OCI-M2 (cell line): ENCODE measurements around the gene CCM2.

Source experiments
- DNase-seq: peaks from one replicate; lab custom pipeline; 2025; ENCODE audit not compliant: unreplicated experiment; lab: John Stamatoyannopoulos, UW

CCM2 gene

DNA sequence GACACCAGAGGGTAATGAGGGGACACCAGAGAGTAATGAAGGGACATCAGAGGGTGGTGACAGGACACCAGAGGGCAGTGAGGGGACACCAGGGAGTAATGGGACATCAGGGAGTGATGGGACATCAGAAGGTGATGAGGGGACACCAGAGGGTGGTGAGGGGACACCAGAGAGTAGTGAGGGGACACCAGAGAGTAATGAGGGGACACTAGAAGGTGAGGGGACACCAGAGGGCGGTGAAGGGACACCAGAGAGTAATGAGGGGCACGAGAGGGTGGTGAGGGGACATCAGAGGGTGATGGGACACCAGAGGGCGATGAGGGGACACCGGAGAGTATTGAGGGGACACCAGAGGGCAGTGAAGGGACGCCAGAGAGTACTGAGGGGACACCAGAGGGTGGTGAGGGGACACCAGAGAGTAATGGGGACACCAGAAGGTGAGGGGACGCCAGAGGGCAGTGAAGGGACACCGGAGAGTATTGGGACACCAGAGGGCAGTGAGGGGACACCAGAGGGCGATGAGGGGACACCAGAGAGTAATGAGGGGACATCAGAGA is 78.2 kb downstream of the CCM2 start:
- no peak for DNase-seq

DNA sequence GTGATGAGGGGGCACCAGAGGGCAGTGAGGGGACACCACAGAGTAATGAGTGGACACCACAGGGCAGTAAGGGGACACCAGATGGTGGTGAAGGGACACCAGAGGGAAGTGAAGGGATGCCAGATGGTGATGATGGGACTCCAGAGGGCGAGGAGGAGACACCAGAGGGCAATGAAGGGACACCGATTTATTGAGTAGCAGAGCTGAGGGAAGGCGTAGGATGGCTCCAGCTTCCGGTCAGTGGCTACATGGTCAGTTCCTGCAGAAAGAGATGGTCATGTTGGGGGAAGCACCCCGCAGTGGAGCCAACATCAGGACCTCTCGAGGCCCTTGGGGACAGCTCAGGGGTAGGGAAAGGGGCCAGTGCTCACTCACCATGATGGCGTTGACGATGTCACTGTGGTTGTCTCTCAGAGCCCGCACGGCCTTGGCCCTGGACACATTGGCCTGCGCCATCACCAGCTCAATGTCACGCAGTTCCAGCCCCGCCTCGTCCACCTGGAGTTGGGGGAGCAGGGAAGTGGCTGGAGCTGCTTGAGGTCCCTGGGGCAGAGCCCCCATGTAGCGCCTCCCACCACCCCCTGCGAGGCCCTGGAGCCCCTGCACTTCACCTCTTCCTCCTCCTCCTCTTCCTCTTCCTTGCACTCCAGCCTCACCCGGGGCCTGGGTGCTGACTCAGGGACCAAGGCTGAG is 80.4 kb downstream of the CCM2 start:
- DNase-seq = no peak

DNA sequence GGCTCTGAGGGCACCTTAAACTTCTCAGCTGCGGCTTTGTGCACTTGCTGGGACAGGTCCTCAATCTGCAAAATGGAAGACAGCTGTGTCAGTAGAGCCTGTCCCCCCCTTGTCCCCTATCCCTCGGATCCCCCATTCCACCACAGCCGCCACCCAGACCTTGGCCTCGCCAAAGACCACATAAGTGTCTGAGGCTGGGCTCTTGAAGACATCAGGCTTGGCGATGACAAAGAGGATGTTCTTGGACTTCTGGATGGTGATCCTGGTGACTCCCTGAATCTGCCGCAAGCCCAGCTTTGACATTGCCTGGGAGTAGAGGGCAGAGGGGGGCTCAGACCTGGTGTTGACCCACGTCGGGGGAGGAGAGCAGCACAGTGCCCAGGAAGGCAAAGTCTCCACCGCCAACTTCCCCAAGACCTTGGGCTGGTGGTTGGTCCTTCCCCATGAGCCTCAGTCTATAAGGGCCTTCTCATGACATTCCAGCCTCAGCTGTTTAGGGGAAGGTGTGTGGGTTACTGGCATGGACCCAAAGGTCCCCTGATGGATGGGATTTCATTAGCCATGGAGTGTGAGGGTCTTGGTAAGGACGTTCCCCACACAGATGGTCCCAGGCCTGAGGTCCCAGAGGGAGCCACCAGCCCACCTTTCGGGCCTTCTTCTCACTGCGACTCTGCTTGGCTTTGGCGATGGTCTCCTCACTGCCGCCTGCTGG is 81.1 kb downstream of the CCM2 start:
- no peak for DNase-seq

DNA sequence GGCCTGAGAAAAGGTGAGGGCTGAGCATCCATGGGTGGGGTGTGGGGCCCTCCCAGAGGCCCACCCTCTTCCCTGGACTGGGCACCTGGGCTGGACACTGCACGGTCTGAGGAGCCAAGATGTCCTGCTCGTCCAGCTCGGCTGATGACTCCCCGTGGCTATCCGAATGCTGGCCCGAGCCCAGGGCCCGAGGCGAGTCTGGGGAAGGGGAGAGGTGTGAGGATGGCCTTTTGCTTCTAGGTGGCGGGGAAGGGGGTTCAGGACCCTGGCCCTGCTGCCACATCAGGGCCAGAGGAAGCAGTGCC is 81.6 kb downstream of the CCM2 start:
- DNase-seq = no peak

DNA sequence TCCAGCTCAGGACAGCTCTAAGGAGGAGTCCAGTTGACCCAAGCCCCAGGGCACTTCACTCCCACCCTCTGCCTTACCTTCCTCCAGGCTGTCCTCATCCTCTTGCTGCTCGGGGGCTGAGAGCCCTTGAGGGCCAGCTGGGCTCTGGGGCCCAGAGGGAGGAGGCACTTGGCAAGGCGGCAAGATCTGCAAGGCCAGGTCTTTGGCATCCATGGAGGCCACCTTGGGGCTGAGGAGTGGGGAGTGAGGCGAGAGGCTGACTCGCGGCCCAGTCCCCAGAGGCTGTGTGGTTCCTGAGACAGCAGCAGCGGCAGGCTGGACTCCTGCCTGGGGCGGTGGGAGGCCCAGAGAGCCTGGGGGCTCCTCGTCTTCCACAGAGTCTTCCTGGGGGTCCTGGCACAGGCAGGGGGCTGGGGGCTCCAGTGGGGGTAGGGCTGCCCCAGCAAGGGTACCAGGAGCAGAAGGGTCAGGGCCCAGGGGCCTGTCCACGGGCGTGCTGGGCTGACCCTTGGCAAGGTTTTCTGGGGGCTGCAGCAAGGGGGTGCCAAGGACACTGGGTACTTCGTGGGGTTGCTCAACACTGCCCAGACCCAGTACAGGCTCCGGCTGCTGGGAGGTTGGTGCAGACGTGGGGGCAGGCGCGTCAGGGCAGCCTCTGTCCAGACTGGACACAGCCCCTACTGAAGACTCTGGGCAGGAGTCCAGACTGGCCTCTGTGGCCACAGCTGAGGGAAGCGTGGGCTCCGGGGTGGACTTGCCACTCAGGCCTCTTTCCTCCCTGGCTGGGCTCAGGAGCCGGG is 82.2 kb downstream of the CCM2 start:
- DNase-seq = no peak

DNA sequence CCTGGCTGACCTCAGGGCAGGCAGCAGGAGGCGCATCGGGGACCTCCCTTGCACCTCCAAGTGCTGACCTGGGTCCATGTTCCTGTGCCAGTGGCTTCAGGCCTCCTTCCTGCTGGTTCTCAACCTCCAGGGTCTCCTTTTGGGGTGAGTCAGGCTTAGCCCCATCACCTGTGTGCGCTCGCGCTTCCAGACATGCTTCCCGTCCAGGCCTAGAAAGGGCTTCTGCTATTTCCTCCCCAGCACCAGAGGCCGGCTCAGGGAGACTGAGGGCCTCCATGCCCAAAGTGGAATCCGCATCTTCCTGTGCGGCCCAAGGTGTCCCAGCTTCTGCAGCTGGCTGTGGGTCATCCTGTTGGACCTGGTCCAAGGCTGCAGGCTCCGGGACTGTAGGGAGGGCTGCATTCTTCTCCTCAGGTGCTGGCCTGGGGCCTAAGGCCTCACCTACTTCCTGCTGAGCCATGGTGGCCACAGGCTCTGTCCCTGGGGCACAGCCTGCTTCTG is 82.9 kb downstream of the CCM2 start:
- no peak for DNase-seq

DNA sequence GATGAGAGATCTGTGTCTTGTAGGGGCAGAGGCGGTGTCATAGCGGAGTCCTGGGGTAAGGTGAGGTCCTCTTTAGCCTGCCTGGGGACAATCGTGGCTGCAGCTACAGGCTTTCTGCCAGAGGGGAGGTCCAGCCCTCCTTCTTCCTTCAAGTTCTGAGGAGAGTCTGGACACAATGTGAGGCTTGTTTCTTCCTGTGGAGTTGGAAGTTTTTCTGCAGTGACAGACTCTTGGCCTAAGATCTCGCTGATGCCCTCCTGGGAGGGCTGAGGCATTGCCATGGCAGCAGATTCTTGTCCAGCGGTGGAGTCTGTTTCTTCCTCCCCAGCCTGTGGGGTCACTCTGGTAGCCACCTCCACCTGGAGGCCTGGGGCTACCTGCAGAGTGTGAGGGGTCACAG is 84.3 kb downstream of the CCM2 start:
- no peak for DNase-seq

DNA sequence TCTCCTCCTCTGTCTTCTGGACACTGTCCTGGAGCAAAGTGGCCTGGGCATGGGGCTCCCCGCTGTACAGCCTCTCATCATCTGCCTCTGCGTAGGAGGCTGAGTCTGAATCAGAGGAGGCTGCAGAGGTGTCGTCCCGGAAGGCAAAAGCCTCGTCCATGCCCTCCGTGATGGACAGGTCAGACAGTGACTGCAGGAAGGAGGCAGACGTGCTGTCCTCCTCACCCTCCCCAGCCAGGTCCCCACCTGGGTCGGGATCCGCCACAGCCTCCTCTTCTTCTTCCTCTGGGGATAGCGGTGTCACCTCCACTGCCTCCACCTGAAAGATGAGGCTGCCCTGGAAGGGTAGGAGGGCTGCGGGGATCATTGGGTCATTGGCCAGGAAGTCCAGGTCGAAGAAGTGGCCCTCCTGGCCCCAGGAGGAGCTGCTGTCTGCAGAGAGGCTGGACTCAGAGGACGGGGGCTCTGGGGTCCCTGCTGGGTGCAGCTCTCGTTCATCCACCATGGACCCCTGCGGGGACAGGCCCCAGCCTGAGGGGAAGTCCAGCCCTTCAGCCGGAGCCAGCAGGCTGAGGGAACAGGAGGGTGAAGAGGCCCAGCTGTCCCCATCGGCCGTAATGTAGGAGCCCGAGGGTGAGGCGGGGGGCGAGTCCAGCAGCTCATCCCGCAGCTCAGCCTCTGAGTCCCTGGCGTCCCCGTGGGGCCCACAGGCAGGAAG is 85.1 kb downstream of the CCM2 start:
- no peak for DNase-seq

DNA sequence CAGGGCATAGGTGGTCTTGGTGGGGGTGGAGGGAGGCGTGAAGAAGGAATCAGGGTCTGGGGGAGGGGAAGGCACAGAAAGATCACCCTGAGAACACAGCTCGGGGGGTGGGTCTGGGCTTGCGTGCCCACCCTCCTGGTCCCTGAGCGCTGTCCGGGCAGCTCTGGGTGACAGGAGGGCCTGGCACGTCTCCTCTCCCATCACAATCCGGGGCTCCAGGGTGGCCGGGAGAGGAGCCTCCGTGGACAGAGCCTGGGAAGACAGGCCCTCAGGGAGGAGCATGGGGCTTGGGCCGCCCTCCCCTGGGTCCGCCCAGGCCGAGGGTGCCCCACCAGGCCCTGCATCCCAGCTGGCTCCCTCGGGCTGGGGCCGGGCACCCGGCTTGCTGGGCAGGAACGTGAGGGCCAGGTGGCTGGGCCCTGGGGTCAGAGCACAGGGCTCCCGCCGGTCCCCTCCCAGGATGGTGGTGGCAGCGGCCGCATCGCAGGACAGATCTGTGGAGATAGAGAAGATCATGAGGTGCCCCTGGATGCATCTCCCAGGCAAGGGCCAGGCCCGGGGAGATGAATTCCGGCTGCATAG is 85.7 kb downstream of the CCM2 start:
- no peak for DNase-seq

DNA sequence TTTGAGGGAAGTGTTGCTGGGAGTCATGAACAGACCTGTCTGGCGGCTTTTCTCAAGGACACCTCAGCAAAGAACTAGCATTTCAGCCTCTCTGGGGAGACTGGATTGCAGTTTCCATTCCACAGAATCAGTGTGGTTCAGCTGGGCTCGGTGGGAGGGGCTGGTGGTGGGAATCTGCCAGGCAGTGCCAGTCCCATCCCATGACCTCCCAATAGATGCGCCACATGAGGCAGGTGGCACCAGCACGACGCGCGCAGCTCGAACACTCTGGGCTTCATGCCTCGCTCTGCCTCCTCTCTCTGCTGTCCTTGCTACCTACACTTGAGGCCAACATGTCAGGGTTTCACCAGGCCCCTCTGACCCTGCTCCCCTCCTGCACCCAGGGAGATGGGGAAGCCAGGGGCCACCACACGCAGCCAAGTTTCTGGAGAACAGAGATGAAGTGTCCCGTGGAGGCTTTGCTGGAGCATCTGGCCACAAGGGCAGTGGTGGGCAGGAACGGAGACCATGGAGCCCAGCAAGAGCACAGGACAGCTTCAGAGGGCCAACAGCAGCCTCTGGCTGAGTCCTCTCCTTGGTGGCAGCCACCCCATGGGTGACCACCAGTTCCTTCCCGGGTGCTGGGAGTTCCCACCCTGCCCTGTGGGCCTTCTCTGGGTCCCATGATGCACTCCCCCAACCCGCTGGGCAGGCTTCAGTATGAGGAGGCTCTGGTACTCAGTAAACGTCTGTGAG is 86.5 kb downstream of the CCM2 start:
- no peak for DNase-seq

DNA sequence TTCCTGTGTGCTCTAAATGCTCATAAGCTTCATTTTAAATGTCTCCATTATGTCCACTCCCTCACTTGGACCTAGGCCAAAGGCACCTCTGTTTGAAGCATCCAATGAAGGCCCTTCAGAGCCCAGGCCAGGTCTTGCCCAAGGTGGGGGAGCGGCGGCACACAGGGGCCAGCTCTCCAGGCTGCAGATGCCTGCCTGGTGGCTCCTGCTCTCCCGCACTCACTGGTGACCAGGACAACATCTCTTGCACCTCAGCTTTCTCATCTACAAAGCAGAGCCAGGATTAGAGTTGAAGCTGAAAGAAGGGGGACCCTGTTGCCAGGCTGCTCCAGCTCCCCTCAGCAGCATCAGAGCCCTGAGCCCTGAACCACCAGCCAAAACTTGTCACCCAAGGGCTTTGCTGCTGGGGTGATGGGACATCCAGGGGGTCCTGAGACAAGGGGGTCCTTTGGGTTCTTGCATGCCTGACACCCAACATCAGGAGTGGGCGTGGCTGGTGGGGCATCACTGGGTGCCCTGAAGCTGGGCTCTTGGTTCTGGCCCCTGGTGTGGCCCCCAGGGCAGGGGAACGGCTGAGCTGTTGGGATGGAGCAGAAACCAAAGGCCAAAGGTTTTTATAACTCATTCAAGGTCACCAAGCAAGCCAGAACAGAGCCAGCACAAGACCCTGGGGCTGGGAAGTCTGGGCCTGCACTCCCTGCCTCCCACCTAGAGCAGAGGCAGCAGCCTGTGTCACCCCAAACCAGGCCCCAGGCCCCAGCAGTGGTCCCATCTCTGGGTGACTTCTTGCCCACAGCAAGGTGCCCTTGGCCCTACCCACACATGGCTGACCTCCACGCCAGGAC is 87.5 kb downstream of the CCM2 start:
- DNase-seq = no peak

DNA sequence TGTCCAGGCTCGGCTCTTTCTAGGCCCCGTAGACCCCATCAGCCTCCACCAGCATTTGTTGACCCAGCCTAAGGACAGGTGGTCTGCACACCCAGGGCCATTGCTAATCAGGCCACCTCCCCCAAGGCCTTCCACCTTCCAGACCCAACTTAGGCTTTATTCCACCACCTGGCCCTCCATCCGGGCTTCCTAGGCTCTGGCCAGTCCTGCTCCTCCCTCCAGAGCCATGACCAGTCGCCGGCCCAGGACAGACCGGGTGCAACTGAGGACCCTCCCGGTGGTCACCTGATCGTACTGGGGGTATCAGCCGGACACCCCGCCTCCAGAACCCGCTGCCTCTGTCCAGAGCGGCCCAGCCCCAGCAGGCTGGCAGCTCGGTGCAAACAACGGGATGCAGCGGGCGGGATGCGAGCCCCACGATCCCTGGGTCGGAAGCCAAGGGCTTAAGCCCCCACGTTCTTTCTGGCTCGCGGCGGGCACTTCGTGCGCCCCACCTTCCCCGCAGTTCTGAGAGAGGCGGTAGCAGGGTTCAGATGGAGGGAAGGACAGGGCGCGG is 88.2 kb downstream of the CCM2 start:
- no peak for DNase-seq

DNA sequence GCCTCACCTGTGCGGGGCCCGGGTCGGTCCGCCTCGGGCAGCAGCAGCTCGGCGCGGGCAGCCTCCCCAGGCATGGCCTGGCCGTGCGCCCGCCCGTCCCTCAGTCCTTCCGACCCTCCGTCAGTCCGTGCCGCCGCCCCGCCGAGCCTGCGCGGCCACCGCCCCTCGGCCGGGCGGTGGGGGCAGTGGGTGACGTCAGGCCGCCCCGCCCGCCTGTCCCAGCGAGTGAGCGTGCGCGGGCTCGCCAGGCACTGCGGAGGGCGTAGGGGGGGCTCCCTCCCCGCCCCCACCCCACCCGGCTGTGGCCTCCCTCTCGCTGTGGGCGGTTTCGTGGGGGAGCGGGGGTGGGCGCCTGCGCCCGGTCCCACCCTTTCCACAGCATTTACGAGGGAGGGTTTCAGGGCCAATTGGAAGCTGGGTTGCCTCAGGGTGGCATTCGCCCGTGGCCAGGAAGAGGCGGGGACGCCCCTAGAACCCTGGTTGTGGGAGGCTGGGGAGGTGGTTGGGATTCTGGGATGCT is 88.9 kb downstream of the CCM2 start, which contains the start of gene NACAD:
TSS of gene NACAD (minus strand) at position 149 of the 520 bp plus-strand sequence. CDS start at position 74, 75 bp downstream.
- no peak for DNase-seq

DNA sequence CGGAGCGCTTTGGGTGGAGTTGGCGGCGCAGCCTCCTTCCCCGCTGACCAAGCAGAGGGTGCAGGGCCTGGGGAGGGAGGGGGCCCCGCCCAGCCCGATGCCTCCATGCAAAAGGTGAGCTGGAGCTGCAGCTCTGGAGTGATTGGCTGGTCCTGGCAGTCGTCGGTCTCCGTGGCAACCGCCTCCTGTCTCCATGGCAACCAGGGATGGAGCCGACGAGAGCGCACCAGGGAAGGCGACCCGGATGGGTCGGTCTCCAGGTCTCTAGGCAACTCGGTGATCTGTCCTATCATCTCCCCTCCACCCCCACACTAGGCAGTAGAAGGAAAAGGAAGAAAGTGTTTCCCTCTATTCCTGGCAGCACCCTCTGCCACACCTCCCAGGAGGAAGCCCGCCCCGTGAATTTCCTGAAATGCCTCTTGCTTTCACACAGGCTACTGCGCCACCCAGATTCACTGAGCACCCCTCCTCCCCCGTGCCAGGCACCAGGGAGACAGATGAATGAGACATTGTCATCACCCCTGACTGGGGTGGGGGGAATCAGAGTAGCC is 89.4 kb downstream of the CCM2 start:
- DNase-seq = no peak

DNA sequence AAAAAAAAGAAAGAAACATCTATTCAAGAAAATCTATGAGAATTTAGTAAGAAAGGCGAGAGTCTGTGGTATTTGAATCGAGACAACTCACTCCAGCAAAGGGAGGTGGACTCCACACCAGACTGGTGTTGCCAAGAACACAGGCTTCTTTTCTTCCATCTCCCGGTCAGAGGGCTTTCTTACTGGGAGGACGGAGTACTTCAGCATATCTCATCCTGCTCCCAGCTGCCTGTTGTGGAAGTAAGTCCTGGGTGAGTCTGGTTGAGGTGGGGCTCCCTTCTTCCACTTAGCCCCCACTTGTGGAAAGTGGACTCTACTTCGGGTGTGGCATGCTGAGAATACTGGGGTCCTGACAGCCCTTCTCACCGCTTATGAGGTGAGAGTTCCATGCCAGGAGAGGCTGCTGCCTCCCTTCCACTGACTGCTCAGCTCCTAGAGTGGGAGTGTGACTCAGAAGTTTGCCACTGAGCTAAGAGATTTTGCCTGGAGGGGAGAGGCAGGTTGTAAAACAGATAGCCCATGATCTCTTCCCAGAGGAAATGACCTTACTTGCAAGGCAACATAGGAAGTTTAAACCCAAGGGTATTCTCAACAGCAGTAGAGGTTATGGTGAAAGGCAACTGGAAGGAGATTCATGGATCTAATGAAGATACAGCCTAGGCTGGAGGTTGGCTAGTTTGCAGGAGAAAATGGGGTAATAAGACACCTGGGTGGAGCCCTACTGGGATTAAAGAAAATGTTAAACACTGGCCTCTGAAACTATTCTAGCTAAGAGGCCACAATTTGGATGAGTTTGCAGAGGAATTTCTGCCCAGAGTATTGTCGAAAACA is 92.3 kb downstream of the CCM2 start:
- DNase-seq = no peak

DNA sequence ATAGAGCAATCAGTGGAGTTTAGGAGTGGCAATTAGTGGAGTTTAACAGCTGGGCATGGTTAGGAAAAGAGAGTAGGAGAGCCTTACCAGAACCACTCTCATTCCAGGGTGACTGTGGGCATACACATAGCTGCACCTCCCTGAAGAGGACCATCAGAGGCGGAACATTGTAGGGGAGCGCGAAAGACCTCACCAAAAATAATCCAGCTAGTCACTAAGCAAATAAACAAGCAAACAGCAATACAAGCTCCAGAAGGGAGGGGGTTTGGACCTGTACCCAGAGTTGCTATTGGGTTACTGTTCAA is 92.9 kb downstream of the CCM2 start:
- DNase-seq = no peak
